Measurements from ENCODE around the gene MACC1. TPM values are rescaled to one million over a fixed set of nuclear protein-coding genes. Genes with fewer than 3 reads are reported as not detected.

MACC1 gene
- total RNA-seq, 1 donor from 2014 or later: not detected

DNA sequence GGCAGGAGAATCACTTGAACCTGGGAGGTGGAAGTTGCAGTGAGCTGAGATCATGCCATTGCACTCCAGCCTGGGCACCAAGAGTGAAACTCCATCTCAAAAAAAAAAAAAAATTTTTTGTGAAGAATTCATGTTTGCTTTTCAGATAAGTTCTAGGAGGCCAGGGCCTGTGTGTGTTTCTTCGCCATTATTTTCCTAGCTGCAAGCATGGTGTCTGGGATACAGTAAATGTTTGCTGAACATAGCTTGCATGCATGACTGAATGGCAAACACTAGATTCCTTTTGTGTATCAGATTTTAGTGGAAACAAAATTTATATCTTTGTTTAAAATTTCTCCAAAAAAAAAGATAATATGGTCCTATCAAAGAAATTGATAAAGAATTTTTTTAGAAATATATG is 9.7 kb upstream of the MACC1 start:
- Mint-ChIP-seq H3K27ac (no peak overlapping the region), H3K4me1 (ENCODE audit: low read depth) (no peaks in the 10 kb centered on the region), H3K4me3 (ENCODE audit: low read depth) (no peak overlapping the region), H3K36me3 (ENCODE audit: low read depth) (no peaks in the 10 kb centered on the region), H3K27me3 (ENCODE audit: low read depth) (peaks cover 4% of the 10 kb centered on the region), H3K9me3 (no peaks in the 10 kb centered on the region)
- intact Hi-C loops (cut with micrococcal nuclease): no loop called here
- DNase-seq (ENCODE audit: low spot score): no peak

DNA sequence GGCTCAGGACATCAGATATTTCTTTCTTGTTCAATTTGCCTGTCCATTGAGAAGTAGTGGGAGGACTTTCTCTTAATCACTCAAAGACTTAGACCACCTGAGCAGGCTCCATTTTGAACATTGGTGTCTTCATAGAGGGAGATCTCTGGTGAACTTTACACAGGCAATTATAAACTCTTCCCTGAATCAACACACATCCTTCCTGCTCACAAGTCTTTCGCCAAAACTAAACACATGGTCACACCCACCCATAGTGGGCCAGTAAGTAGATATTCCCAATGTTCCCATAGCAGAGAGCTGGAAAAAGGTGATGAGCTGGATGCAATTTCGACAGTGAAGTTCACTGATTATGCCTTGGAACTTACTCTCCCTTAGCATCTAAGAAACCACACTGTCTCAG is 8.2 kb upstream of the MACC1 start:
- no peaks in the 10 kb centered on the region for H3K36me3 Mint-ChIP-seq (ENCODE audit: low read depth)
- peaks cover 4% of the 10 kb centered on the region for H3K27me3 Mint-ChIP-seq (ENCODE audit: low read depth)
- no peaks in the 10 kb centered on the region for H3K9me3 Mint-ChIP-seq
- no peak overlapping the region for H3K4me3 Mint-ChIP-seq (ENCODE audit: low read depth)
- H3K27ac Mint-ChIP-seq: no peak overlapping the region
- H3K4me1 Mint-ChIP-seq (ENCODE audit: low read depth): no peaks in the 10 kb centered on the region
- intact Hi-C loops (cut with micrococcal nuclease): no loop called here
- no peak for DNase-seq (ENCODE audit: low spot score)

DNA sequence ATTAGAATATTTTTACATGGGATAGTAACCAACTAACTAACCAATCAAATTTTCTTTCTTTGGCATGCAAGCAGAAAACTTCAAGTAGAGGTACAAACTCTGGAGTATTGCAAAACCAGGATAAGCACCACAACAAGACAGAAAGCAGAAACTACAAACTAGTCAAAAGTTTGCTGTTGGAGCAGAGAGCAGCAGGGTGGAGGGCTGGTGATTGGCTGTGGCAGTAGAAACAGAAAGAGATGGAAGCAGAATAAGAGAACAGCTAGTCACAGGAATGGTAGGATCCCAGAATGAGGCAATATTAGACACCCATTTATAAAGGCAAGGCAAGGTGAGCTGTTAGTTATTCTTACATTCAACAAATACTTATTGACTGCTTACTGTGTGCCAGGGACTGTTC is 6.8 kb upstream of the MACC1 start:
- Mint-ChIP-seq H3K27me3 (ENCODE audit: low read depth) (peaks cover 3% of the 10 kb centered on the region), H3K36me3 (ENCODE audit: low read depth) (no peaks in the 10 kb centered on the region), H3K4me1 (ENCODE audit: low read depth) (peaks cover 3% of the 10 kb centered on the region), H3K27ac (no peak overlapping the region), H3K4me3 (ENCODE audit: low read depth) (no peak overlapping the region), H3K9me3 (no peaks in the 10 kb centered on the region)
- intact Hi-C loops (cut with micrococcal nuclease): no loop called here
- no peak for DNase-seq (ENCODE audit: low spot score)

DNA sequence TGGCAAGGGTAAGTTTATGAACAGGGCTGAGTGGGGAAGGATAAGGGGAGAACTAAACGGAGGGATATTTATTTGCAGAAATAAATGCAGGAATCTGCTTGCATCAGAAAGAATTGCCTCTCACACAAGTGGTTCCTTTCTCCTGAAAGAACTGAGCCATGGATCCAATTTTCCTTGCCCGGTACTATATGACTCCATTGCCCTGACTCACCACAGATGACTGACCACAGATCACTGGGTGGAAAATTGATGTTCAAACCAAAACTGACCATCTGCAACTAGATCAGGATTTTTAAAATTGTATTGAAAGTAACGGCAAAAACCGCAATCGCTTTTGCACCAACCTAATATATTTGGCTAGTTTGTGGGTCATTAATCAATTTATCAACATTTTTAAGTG is 6.2 kb upstream of the MACC1 start:
- H3K9me3 Mint-ChIP-seq: no peaks in the 10 kb centered on the region
- no peak overlapping the region for H3K4me3 Mint-ChIP-seq (ENCODE audit: low read depth)
- peaks cover 2% of the 10 kb centered on the region for H3K27me3 Mint-ChIP-seq (ENCODE audit: low read depth)
- H3K36me3 Mint-ChIP-seq (ENCODE audit: low read depth): no peaks in the 10 kb centered on the region
- no peak overlapping the region for H3K27ac Mint-ChIP-seq
- no peak for DNase-seq (ENCODE audit: low spot score)
- peaks cover 3% of the 10 kb centered on the region for H3K4me1 Mint-ChIP-seq (ENCODE audit: low read depth)
- intact Hi-C loops (cut with micrococcal nuclease): no loop called here

DNA sequence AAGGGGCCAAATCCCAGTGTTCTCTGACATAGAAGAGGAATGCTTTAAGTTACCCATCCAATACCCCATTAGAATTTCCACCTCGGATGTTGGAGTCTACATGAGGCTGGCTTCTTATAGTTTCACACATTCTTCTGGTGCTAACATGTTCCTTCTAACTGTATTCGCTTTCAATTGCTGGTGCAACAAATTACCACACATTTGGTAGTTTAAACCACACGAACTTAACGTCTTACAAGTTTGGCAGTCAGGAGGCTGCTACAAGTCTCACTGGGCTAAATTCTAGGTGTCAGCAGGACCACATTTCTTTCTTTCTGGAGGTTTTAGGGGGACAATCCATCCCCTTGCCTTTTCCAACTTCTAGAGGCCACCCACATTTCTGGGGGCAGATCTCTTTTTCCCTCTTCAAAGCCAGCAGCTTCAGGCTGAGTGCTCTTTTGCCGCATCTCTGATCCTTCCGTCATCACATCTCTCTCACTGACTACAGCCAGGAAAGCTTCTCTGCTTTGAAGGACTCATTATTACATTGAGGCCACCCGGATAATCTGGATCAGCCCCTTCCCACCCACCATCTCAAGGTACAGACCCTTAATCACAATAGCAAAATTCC is 5.1 kb upstream of the MACC1 start:
- DNase-seq (ENCODE audit: low spot score): no peak
- peaks cover 2% of the 10 kb centered on the region for H3K27me3 Mint-ChIP-seq (ENCODE audit: low read depth)
- no peaks in the 10 kb centered on the region for H3K36me3 Mint-ChIP-seq (ENCODE audit: low read depth)
- peaks cover 3% of the 10 kb centered on the region for H3K4me1 Mint-ChIP-seq (ENCODE audit: low read depth)
- no peak overlapping the region for H3K4me3 Mint-ChIP-seq (ENCODE audit: low read depth)
- no peaks in the 10 kb centered on the region for H3K9me3 Mint-ChIP-seq
- intact Hi-C loops (cut with micrococcal nuclease): no loop called here
- H3K27ac Mint-ChIP-seq: no peak overlapping the region

DNA sequence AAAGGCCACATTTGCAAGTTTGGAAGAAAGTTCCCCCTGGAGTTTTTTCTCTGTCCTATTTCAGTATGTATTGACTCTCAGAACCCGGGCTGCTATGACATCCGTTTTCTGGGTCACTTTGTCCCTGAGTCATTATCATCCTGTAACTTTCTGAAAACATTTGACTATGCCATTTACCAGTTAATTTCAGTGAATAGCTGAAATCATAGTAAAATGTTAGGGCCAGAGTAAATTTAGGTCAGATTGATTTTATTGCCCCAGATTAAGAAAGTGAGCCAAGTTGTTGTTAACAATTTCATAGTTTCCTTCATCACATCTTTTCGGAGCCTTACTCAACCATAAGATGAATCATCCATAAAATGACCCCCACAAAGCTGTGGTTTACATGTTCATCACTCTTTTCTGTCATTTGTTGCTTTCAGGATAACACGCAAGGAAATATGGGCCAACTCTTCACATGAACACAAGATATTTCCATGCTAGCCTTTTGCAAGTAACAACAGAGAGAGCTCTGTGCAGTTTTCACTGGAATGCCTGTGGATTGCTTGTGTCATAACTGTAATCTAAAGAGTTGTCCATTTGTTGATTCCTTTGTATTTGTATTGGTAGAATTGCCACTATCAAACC is 3.9 kb upstream of the MACC1 start:
- peaks cover 3% of the 10 kb centered on the region for H3K4me1 Mint-ChIP-seq (ENCODE audit: low read depth)
- intact Hi-C loops (cut with micrococcal nuclease): no loop called here
- H3K27me3 Mint-ChIP-seq (ENCODE audit: low read depth): peaks cover 2% of the 10 kb centered on the region
- no peak overlapping the region for H3K27ac Mint-ChIP-seq
- H3K9me3 Mint-ChIP-seq: no peaks in the 10 kb centered on the region
- DNase-seq (ENCODE audit: low spot score): no peak
- H3K4me3 Mint-ChIP-seq (ENCODE audit: low read depth): no peak overlapping the region
- no peaks in the 10 kb centered on the region for H3K36me3 Mint-ChIP-seq (ENCODE audit: low read depth)

DNA sequence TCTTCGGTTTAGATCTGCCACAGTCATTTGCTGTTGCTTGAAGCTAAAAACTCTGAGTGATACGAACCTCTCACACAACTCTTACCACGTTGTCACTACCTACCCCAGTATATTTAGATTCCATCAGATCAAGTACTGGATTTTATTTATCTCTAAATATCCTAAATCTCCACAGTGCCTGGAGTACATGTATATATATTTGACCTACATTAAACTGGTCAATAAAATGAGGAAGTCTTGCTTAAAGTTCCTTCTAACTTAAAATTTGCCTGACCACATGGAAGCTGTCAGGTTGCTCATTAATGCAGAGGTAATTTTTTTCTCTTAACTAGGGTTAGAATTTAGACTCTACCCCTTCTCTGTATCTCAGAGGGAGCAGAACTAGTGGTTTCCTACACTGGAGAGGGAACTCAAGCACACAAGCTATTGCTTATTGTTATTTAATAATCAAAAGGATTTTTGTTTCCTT is 3.1 kb upstream of the MACC1 start:
- Mint-ChIP-seq H3K4me3 (ENCODE audit: low read depth) (no peak overlapping the region), H3K27ac (no peak overlapping the region), H3K27me3 (ENCODE audit: low read depth) (peaks cover 2% of the 10 kb centered on the region), H3K9me3 (no peaks in the 10 kb centered on the region), H3K36me3 (ENCODE audit: low read depth) (no peaks in the 10 kb centered on the region), H3K4me1 (ENCODE audit: low read depth) (peaks cover 3% of the 10 kb centered on the region)
- intact Hi-C loops (cut with micrococcal nuclease): no loop called here
- DNase-seq (ENCODE audit: low spot score): no peak

DNA sequence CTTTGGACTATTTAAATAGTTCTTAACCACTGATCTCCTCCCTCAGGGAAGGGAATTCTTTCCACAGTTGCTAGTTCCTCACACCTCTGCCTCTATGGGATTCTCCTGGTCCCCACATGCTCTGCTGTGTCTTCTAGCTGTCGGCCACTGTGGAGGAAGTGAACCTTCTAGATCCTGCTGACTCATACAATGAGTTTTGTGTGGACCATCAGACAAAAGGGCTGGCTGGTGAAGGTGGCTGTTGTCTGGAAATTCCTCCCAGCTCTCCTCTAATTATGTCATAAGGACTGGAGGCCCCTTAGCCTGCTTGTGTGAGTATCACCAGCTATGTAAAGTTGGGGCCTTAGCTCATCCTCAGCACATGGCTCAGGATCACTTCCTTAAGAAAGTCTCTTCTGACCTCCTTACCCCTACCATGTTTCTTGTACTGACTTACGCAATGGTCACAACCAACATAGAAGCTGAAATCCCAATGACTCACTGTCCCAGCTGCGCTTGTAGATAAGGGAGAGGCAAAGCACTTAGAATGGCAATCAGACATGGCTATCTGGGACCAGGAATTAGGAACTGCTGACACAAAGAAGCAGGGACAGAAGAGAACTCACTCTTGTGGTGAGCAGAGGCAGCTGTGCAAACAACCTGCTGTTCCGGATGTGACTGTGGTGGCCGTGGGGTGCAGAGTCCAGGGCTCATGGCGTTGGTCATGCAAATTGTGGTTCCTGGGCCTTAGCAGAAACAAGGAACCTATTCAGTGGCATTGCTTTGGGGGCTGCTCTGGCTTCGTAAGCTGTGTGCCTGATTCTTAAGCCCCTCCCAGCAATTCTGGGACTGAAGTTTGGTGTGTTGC is 2.5 kb upstream of the MACC1 start:
- DNase-seq (ENCODE audit: low spot score): no peak
- Mint-ChIP-seq H3K27ac (no peak overlapping the region), H3K27me3 (ENCODE audit: low read depth) (peaks cover 2% of the 10 kb centered on the region), H3K9me3 (no peaks in the 10 kb centered on the region), H3K36me3 (ENCODE audit: low read depth) (no peaks in the 10 kb centered on the region), H3K4me3 (ENCODE audit: low read depth) (no peak overlapping the region), H3K4me1 (ENCODE audit: low read depth) (peaks cover 3% of the 10 kb centered on the region)
- intact Hi-C loops (cut with micrococcal nuclease): no loop called here

DNA sequence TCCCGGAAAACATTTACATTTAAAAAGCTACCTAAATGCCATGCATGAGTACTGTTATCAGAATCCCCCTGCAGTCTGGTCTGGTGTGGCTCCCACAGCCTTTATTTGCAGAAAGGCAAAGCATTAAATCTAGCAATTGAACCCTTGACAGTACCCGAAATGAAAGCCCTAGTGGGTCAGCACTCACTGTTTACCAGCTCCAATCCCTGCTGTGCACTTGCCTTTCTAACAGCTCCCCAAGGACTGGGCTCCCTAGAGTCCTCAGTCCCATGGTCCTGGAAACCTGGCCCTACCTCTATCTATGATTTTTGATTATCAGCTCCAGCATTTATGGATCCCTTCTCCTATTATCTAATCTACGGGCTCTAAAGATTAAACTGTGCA is 1.9 kb upstream of the MACC1 start:
- intact Hi-C loops (cut with micrococcal nuclease): no loop called here
- peaks cover 2% of the 10 kb centered on the region for H3K27me3 Mint-ChIP-seq (ENCODE audit: low read depth)
- H3K4me3 Mint-ChIP-seq (ENCODE audit: low read depth): no peak overlapping the region
- H3K4me1 Mint-ChIP-seq (ENCODE audit: low read depth): peaks cover 3% of the 10 kb centered on the region
- no peaks in the 10 kb centered on the region for H3K9me3 Mint-ChIP-seq
- DNase-seq (ENCODE audit: low spot score): no peak
- H3K27ac Mint-ChIP-seq: no peak overlapping the region
- no peaks in the 10 kb centered on the region for H3K36me3 Mint-ChIP-seq (ENCODE audit: low read depth)

DNA sequence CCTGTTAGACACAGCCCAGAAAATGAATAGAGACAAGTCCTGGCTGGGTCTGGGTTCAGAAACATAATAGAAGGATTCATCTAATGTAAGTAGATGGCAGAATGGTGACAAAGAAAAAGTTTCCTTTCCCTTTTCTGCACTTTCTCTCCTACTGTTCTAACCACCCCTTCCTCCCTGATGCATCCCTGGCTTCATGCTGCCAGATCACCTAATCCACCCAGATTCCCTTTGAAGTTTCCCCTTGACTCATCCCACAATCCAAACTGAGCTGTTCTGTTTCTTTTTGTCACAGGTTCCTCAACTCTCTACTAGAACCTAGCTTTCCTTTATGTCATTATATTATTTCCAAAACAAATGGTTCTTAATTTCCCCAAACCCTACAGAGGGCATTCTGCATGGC is 1.1 kb upstream of the MACC1 start:
- no peak for DNase-seq (ENCODE audit: low spot score)
- intact Hi-C loops (cut with micrococcal nuclease): no loop called here
- H3K4me3 Mint-ChIP-seq (ENCODE audit: low read depth): no peak overlapping the region
- H3K27ac Mint-ChIP-seq: no peak overlapping the region
- H3K4me1 Mint-ChIP-seq (ENCODE audit: low read depth): peaks cover 3% of the 10 kb centered on the region
- no peaks in the 10 kb centered on the region for H3K9me3 Mint-ChIP-seq
- H3K27me3 Mint-ChIP-seq (ENCODE audit: low read depth): no peaks in the 10 kb centered on the region
- H3K36me3 Mint-ChIP-seq (ENCODE audit: low read depth): no peaks in the 10 kb centered on the region

DNA sequence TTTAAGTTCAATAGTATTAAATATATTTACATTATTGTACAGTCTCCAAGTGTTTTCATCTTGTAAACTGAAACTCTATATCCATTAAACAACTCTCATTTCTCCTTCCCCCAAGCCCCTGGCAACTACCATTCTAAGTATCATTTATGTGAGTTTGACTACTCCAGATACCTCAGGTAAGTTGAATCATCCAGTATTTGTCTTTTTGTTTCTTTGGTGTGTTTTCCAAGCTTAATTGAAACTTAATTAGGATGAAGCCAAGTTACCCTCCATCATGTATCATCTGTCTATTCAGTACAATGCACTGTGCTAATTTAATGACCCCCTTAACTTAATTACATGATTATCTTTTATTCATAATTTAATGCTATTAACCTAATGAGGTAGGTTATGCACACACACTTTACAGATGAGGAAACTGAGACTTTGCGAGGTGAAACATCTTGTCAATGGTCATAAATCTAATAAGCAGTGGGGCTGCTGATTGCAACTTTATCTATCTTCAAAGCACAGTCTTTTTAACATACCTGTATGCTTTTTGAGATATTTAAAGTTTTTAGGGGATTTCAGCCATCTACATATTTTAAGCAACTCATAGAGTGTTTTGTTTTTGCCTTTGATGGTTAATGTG is 663 bp downstream of the MACC1 start:
- H3K36me3 Mint-ChIP-seq (ENCODE audit: low read depth): no peaks in the 10 kb centered on the region
- no peaks in the 10 kb centered on the region for H3K27me3 Mint-ChIP-seq (ENCODE audit: low read depth)
- H3K4me1 Mint-ChIP-seq (ENCODE audit: low read depth): peaks cover 3% of the 10 kb centered on the region
- H3K9me3 Mint-ChIP-seq: no peaks in the 10 kb centered on the region
- H3K27ac Mint-ChIP-seq: no peak overlapping the region
- H3K4me3 Mint-ChIP-seq (ENCODE audit: low read depth): no peak overlapping the region
- no peak for DNase-seq (ENCODE audit: low spot score)
- intact Hi-C loops (cut with micrococcal nuclease): no loop called here

DNA sequence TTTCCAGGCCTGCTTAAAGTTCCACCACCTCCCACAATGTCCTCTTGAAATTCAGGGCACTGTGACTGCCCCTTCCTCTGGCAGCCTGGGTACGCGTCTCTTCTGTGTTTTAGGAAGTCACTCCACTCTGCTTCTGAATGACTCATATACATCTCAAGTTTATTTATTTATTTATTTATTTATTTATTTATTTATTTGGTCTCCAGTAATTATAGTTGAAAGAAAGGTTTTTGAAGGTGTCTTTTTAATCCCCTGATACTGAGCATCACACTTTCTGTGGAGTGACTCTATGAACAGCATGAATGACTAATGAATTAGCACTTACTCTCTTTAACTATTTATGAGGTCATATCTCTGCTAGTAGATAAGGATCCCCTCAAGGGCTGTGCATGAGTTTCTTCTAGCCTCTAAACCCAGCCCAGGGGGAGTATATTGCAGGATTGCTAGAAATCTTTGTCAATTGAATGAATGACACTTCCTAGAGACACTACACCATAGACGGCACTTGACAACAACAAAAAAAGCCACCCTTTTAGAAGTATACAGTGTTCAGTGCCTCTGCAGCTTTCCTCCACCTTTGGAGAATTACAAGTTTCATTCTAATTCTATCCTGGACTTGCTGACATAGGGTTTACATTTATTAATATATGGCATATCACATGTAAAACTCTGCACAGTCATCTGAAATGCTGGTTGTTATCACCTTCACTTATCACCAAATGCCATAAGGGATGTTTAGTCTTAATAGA is 2.1 kb downstream of the MACC1 start:
- Mint-ChIP-seq H3K4me1 (ENCODE audit: low read depth) (peaks cover 3% of the 10 kb centered on the region), H3K27me3 (ENCODE audit: low read depth) (no peaks in the 10 kb centered on the region), H3K9me3 (no peaks in the 10 kb centered on the region), H3K27ac (no peak overlapping the region), H3K36me3 (ENCODE audit: low read depth) (no peaks in the 10 kb centered on the region), H3K4me3 (ENCODE audit: low read depth) (no peak overlapping the region)
- DNase-seq (ENCODE audit: low spot score): no peak
- intact Hi-C loops (cut with micrococcal nuclease): no loop called here

Data from activated T-helper 2 cell treated with anti-CD3 and anti-CD28 coated beads, Interferon-gamma antibody, Interleukin-2, Interleukin-4, amounts not matched to agents 10 μg/mL and 5 μg/mL and 100 μg/mL, durations not matched to agents 14 hours and 24 hours and 36 hours (primary cell).